8988T (cell line): ENCODE measurements around the gene TAS2R60.
"Not testable (repeated sequence)": the region's sequence is repeated elsewhere in the genome, so short reads cannot be mapped to it uniquely, and the experiment has no call there.

ENCODE experiments used
- DNase-seq: peaks from one replicate; pipeline ENCODE4 v3.0.0; 2011

The TAS2R60 gene

GRCh38 chr7:143444063-143444782, 970 bp downstream of the TAS2R60 start:
- no peak for DNase-seq

- no peak for DNase-seq
These were observed 1.5 kb downstream of the TAS2R60 start for GRCh38 chr7:143444785-143445184.

- DNase-seq, result no peak
These were observed 4.2 kb downstream of the TAS2R60 start for GRCh38 chr7:143447466-143447865.

- DNase-seq, result no peak
These were observed 5.2 kb downstream of the TAS2R60 start for GRCh38 chr7:143448429-143448828.

DNA sequence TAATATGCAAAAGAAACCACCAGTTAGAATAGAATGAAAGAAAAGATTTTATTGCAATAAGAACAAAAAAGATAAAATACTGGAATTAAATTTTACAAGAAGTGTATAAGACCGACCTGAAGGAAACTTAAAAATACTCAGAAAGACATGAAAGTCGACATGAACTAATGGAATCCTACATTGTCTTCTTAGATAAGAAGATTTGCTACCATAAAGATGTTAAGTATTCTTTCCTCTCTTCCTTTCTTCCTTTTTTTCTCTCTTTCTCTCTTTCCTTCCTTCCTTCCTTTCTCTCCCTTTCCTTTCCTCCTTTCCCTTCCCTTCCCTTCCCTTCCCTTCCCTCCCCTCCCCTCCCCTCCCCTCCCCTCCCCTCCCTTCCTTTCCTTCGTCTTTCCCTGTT, 6.5 kb downstream of the TAS2R60 start:
- no peak for DNase-seq

GRCh38 chr7:143451122-143451521, 7.9 kb downstream of the TAS2R60 start:
- DNase-seq, result no peak

DNA sequence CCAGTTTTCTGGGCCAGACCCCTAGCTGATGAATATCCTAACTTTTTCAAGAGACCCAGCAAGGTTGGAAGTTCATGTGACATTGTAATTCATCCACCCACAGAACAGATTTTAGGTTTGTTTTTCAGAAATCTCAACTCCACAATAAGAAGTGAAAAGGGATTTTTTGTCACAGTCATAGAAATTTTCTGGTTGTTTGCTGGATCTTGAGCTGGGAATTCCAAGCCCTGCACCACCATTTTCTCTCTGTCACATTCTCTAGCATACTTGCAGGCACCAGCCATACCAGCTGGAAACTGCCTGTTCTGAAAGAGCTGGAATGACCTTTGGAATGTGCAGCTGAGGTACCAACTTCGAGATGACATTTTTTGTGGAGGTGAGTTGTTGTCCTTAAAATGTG, 8.5 kb downstream of the TAS2R60 start:
- no peak for DNase-seq

DNA sequence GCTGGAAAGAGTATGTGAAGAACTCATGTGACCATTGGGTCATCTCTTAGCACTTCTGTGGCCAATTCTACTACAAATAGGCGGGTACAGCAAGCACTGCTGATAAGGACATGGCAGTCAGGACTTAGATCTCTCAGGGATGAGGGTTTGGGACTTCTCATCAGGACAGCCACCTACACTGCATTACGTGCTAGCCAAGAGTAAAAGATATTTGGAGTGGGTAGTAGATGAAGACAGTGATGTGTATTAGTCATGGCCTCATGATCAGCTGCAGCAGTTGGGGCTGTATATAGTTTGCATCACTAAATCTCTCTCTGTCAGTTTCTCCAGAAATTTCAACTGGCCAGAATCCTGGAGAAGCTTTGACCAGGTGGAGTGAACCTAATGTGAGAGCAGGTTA, 9.2 kb downstream of the TAS2R60 start:
- no peak for DNase-seq

- no peak for DNase-seq
These were observed 10.9 kb downstream of the TAS2R60 start for GRCh38 chr7:143454091-143454680.

- DNase-seq, result no peak
These were observed 12.2 kb downstream of the TAS2R60 start for GRCh38 chr7:143455491-143455890.

DNA sequence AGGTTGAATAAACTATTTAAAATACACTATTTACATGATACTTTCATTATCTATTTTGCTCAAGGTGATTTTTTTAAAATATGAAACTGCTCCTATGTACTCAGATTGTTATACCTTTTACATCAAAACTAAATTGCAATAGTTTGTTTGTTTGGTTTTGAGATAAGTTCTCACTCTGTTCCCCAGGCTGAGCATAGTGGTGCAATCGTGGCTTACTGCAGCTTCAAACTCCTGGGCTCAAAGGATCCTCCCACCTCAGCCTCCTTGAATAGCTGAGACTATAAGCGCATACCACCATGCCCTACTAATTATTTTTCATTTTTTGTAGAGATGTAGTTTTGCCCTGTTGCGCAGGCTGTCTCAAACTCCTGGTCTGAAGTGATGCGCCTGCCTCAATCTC, 12.7 kb downstream of the TAS2R60 start:
- no peak for DNase-seq

DNA sequence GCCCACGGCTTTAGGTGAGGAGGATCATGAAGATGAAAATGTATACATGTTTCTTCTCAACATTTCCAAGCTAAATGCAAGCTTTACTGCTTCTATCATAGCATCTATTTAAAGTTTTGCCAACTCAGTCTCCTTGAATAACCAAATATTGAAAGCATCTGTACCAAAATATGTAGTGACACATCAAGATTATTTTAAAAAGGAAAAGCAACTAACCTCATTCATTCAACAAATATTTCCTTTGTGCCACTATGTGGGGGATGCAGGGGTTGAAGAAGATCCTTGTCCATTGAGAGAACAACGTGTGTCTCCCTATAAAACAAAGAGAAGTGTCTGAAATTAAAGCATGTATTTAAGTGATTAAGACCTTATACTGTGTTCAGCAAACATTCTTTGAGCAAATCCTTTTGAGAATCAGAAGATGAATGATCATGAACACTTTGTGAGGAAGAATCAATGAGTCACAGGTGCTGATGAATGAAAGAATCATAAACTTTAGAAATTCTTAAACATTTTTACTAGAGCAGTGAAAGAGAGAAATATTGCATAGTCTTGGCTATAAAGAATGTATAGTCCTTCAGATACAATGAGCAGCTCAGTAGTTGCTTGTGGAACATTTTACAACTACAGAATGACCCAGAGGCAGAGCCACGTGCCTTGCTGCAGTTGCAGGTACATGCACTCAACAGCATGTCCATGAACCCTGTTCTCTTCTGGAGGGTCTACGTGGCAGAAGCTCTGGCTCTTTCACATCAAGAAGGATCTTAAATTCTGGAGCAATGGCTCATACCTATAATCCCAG, 13.9 kb downstream of the TAS2R60 start:
- no peak for DNase-seq

DNA sequence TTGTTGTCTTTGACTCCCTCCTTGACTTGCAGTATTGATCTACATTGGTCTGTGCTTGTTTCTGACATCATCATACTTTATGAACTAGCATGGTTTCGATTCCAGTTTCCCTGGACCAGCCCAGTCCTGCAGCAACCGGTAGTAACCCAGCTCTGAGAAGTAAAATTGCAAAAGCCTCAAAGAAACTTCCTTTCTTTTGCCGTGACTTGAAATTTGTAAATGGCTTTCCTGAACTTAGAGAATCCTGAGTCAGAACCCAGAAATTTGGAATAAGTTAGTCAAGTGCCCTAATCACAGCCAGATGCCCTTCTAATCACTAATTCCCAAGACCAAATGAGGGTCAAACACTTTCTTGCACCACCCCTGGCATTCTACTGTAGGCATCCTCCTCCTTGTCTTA, 15.0 kb downstream of the TAS2R60 start:
- no peak for DNase-seq

DNA sequence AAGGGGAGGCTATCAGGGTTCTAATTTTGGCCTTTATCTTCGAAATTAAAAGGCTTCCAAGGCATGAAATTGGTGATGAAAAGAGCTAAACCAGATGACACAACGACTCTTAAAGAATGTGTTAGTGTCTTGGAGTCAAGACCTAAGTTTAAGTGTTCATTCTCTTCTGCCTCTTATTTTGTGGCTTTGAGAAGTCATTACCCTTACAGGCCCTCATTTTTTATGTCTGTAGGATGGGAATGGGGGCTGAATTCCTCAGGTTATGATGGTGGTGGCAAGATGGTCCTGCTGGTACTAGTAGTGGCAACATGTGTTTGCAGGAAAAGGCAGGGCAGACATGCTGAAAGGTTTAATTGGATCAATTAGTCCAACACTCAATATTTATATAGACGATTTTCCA, 15.4 kb downstream of the TAS2R60 start:
- DNase-seq, result no peak

- DNase-seq, result no peak
These were observed 16.1 kb downstream of the TAS2R60 start for GRCh38 chr7:143459359-143459758.

DNA sequence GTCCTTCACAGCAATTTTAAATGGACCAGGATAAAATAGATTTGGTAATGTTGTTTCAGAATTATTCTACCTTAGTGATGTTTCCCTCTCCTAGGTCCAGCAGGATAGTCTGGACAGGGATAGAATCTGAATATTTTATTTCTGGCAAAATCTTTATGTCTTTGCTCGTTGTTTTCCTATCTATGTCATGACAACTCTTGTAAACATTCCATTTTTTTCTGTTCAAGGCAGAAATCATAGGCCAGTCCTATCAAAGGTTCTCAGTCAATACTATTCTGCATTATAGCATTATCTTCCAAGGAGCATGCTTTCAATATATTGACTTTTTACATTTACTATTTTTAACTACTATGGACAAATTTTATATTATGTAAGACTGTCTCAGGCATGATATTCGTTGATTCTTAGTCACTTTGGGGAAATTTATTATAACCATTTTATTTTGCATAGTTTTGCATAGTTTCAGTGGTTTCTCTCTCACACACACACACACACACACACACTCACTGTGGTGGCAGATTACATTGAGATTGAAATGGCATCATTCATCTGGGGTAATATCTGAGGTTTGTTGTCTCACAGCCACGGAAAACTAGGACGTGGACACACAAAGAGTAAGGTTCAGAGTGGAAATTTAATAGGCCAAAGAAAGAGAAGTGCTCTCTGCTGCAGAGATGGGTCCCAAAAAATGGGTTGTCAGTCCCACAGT, 17.2 kb downstream of the TAS2R60 start:
- no peak for DNase-seq

GRCh38 chr7:143462045-143462444, 18.8 kb downstream of the TAS2R60 start:
- no peak for DNase-seq

DNA sequence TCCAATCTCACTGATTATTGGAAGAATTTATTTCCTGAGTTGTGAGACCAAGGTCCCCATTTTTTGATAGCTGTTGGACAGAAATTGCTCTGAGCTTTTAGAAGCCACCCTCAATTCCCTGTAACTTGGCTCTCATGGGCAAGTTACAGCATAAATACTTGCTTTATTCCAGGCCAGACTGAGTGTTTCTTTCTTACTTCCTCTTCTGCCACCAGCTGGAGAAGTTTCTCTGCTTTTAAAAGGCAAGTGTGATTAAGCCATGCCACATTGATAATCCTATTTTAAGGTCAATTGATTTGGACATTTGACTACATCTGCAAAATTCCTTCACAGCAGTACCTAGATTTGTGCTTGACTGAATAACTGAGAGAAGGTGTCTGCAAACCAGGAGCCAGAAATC, 20.3 kb downstream of the TAS2R60 start:
- DNase-seq, result no peak

- no peak for DNase-seq
These were observed 20.7 kb downstream of the TAS2R60 start for GRCh38 chr7:143463957-143464356.

DNA sequence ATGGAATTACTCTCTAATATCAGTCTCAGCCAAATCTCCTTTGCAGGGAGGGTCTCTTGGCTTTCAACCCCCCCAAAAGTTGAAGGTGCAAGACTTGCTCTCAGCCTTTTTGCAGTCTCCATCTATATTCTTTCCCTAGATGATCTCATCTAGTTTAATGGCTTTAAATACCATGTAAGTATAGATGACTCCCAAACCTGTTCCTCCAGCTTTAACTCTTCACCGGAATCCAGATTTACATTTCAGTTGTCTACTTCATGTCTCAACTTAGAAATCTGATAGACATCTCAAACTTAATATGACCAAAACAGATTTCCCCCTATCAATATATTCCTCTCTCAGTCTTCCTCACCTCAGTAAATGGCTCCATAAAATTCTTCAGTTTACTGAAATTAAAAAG, 24.5 kb downstream of the TAS2R60 start:
- no peak for DNase-seq

- not testable (repeated sequence) for DNase-seq
These were observed 28.9 kb downstream of the TAS2R60 start for GRCh38 chr7:143472071-143472689.

DNA sequence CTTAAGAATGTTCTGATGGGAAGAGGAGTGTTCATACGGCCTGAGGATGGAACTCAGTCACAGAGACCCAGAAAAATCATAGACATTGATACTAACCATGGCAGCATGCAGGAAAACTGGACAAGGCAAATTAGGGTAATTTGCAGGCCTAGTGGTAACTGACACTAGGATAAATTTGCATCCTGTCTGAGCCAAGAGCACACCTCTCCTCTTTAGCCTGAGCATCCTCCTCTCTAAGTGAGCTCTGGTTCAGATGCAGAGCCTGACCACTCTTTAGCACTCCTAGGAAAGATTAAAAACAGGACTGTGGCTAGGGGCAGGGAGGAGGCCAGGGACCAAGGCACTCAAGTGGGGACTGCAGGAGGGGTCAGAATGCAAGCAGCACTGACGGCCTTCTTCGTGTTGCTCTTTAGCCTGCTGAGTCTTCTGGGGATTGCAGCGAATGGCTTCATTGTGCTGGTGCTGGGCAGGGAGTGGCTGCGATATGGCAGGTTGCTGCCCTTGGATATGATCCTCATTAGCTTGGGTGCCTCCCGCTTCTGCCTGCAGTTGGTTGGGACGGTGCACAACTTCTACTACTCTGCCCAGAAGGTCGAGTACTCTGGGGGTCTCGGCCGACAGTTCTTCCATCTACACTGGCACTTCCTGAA, 34.4 kb downstream of the TAS2R60 start, which contains the start of gene TAS2R41:
Gene TAS2R41 (plus strand): TSS at position 373 of the 650 bp plus-strand sequence. CDS start 0 bp downstream, at position 373.
- DNase-seq, result no peak
